HL-60 (cell line): ENCODE data around the gene GRAMD2A.

Source experiments
- GABPA ChIP-seq: IDR thresholded peaks from 2 replicates; pipeline ENCODE4 v1.6.1; 2012; ENCODE audit warnings: low read depth
- POLR2AphosphoS5 ChIP-seq: IDR thresholded peaks from 2 replicates; pipeline ENCODE4 v1.6.1; 2012; ENCODE audit warnings: low read depth
- REST ChIP-seq: IDR thresholded peaks from 2 replicates; pipeline ENCODE4 v1.6.1; 2012; ENCODE audit warnings: low read depth; ENCODE audit not compliant: insufficient replicate concordance
- SPI1 ChIP-seq: IDR thresholded peaks from 2 replicates; pipeline ENCODE4 v1.6.1; 2012; ENCODE audit warnings: low read depth, mild to moderate bottlenecking, borderline replicate concordance
- TF ChIP-seq, protein P1 (sequence below): IDR thresholded peaks from one replicate; pipeline ENCODE4 v1.5.1; 2011; ENCODE audit warnings: low read length, control low read depth, inconsistent platforms; ENCODE audit not compliant: insufficient read depth

- TF ChIP-seq, protein P1, sequence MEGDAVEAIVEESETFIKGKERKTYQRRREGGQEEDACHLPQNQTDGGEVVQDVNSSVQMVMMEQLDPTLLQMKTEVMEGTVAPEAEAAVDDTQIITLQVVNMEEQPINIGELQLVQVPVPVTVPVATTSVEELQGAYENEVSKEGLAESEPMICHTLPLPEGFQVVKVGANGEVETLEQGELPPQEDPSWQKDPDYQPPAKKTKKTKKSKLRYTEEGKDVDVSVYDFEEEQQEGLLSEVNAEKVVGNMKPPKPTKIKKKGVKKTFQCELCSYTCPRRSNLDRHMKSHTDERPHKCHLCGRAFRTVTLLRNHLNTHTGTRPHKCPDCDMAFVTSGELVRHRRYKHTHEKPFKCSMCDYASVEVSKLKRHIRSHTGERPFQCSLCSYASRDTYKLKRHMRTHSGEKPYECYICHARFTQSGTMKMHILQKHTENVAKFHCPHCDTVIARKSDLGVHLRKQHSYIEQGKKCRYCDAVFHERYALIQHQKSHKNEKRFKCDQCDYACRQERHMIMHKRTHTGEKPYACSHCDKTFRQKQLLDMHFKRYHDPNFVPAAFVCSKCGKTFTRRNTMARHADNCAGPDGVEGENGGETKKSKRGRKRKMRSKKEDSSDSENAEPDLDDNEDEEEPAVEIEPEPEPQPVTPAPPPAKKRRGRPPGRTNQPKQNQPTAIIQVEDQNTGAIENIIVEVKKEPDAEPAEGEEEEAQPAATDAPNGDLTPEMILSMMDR, result no peak
- TF ChIP-seq POLR2AphosphoS5 (no peak), GABPA (no peak), REST (no peak), SPI1 (no peak)
Observed at GRCh38 chr15:72112116-72112515, 85.5 kb downstream of the GRAMD2A start.
